IPS-NIHi11 (cell line): ENCODE results near the gene ACVR1C.

Experiments used
- DNase-seq: peaks from one replicate; pipeline ENCODE4 v3.0.0; 2012; ENCODE audit warnings: mixed read lengths, low spot score

Gene ACVR1C

GRCh38 chr2:157497638-157498314 lies 130.9 kb downstream of the ACVR1C start:
- peak; percentile 52 for DNase-seq

GRCh38 chr2:157492189-157492773 lies 136.4 kb downstream of the ACVR1C start:
- peak; percentile 81 for DNase-seq

- no peak for DNase-seq
These were observed 138.7 kb downstream of the ACVR1C start for GRCh38 chr2:157489983-157490382.

DNA sequence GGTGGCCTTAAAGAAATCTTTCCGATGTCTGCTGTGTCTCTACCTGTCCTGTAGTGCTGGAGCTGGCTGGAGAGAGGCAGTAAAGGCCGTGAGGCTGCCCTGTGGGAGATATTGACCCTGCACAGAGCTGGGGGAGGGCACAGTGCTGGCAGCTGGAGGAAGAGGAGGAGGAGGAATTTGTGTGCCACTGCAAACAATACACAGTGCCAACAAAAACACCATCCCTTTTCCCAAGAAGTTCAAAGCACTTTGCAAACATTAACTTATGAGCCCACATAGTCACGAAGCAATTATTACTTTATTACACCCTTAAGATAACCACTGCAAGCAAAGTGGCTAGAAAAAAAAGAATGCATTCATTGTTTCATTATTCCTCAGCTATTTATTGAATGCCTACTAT lies 139.8 kb downstream of the ACVR1C start:
- no peak for DNase-seq

- no peak for DNase-seq
These were observed 140.9 kb downstream of the ACVR1C start for GRCh38 chr2:157487747-157488146.

GRCh38 chr2:157487271-157487610 lies 141.4 kb downstream of the ACVR1C start:
- no peak for DNase-seq

- no peak for DNase-seq
These were observed 141.9 kb downstream of the ACVR1C start for GRCh38 chr2:157486596-157487270.

- DNase-seq, result no peak
These were observed 148.3 kb downstream of the ACVR1C start for GRCh38 chr2:157480182-157480961.

- DNase-seq, result no peak
These were observed 149.3 kb downstream of the ACVR1C start for GRCh38 chr2:157479081-157480027.

DNA sequence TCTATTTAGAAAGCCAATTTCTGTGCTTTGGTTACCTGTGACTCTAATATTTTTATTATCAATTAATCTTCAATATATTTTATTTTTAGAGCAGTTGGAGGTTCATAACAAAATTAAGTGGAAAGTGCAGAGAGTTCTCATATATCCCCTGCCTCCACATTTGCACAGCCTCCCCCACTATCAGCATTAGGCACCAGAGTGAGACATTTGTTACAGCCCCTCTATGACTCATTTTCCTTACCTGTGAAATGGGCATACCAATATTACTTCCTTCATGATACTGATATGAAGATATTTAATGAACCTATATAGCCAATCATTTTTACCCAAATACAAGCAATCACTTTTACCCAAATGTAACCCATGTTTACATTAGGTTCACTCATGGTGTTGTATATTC lies 150.7 kb downstream of the ACVR1C start:
- no peak for DNase-seq

DNA sequence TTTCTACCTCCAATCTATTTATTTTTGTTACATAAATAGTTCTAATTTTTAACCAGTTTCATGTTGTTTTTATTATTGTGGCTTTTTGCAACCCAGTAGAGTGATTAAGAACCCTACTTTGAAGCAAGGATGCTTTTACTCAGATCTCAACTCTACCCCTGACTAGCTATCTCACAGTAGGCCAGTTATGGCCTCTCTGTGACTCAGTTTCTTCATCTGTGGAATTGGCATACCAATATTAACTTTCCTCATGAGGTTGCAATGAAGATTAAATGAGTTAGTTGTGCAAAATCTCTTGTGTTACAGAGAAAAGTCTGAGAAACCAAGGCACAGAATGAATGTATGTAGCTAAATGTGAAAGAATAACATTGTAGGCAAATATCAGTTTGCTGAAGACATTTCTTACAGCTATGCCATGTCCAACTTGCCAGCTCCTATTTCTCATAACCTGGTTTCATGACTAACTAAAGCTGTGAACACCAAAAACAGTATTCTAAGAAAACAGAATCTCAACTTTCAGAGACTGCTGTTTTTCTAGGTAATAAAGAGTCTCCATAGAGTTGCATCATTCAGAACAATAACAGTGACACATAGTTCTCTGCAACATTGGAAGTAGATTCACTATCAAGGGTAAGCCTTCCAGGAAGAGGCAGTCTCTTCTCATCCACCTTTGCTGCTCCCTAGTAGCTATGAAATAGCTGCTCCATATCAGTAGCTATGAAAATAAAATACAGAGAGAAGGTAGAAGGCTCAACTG lies 151.5 kb downstream of the ACVR1C start:
- no peak for DNase-seq
